ENCODE results near the gene IL26.
"Not testable (repeated sequence)": the region's sequence is repeated elsewhere in the genome, so short reads cannot be mapped to it uniquely, and the experiment has no call there.

IL26 gene

GRCh38 chr12:68190301-68190700 lies 35.3 kb downstream of the IL26 start:
- DNase-seq: no peak

- peak in 1 of 3 experiments; percentile 15 for DNase-seq
These were observed 35.8 kb downstream of the IL26 start for GRCh38 chr12:68189821-68190242.

GRCh38 chr12:68185598-68185997 lies 40.0 kb downstream of the IL26 start:
- DNase-seq: no peak

- peak in 2 of 3 experiments; percentile 38 to 42 for DNase-seq
These were observed 44.5 kb downstream of the IL26 start for GRCh38 chr12:68180792-68181744.

DNA sequence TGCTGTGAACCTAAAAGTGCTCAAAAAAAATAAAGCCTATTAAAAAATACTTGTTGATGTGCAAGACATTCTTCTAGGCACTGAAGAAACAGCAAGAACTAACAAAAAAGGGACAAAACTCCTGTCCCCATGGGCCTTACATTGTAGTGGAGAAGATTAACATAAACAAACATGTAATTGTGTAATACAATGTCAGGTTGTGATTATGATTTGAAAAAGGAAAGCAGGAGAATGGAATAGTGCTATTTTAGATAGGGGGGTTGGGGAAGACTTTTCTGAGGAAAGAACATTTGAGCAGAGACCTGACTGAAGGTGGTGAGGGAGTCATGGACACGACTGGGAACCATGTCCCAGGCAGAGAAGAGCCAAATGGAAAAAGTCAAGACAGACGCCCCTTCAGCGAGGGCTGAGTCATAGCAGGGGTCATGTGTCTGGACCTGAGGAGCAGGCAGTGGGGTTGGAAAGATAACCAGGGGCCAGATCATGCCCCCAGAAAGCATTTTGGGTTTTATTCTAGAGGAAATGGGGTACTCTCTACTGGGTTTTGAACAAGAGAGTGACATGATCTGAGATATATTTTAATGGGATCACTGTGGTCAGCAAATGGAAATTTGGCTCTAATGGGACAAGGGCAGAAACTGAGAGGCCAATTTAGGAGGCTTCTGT lies 46.7 kb downstream of the IL26 start:
- DNase-seq: no peak

- DNase-seq: no peak
These were observed 47.4 kb downstream of the IL26 start for GRCh38 chr12:68178184-68178583.

- peak in 1 of 3 experiments; percentile 49 for DNase-seq
These were observed 48.0 kb downstream of the IL26 start for GRCh38 chr12:68177562-68177961.

DNA sequence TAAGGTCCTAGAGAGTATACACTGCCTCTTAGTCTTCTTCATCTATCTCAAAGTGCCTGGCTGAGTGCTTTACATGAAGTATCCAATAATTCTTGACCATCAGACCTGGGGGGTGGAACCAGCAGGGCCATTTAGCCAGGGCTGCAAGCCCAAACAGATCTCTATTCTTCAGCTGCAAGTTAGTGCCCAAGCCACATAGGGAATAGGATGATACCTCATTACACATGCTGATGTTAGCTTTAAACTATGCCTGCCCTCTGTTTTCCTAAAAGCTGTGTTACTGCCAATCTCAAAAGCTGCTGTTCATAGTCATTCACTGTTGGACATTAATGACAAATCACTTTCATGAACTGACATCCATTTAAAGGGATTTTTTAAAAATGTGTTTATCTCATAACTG lies 49.4 kb downstream of the IL26 start:
- DNase-seq: peak in 1 of 3 experiments; percentile 65

GRCh38 chr12:68175557-68176061 lies 50.0 kb downstream of the IL26 start:
- peak in 1 of 3 experiments; percentile 65 for DNase-seq

- DNase-seq: not testable (repeated sequence)
These were observed 50.8 kb downstream of the IL26 start for GRCh38 chr12:68174761-68175160.

DNA sequence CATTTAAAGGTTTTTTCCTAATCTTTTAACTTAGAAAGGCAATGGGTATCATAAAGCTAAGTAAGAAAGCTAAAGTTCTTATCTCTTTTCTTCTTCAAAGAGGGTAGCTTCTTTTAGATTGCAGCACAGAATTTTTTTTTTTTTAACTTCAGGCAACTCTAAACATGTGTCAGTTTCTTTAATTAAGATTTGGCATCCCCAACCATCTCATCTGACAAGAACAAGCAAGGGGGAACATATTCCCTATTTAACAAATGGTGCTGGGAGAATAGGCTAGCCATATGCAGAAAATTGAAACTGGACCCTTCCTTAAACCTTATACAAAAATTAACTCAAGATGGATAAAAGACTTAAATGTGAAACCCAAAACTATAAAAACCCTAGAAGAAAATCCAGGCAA lies 51.8 kb downstream of the IL26 start:
- DNase-seq: no peak

- DNase-seq: no peak
These were observed 54.9 kb downstream of the IL26 start for GRCh38 chr12:68170726-68171125.

DNA sequence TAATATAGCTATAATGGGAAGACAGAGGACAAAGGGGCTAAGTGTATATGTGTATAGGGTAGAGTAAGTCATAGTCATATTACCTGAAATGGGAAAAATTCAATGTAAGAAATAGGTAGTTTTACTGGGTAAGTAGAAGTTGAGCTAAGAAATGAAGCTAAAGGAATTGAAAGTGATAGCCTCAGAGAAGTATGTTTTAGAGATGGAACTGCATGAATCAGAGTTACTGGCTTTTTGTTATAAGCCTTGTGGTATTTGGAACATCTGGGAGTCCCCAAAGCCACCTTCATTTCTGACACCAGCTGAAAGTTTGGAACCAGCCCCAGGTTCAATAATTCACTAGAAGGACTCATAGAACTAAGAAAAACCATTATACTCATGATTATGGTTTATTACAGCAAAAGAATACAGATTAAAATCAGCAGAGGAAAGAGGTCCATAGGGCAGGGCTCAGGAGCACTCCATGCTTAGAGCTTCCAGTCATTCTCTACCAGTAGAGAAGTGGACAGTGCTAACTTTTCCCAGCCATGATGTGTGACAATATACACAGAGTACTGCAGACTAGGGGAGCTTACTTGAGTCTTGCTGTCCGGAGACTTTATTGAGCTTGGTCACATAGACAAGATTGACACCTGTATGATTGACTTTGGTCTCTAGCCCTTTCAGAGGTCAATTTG lies 56.3 kb downstream of the IL26 start:
- DNase-seq: no peak

- no peak for DNase-seq
These were observed 59.2 kb downstream of the IL26 start for GRCh38 chr12:68166317-68166831.

DNA sequence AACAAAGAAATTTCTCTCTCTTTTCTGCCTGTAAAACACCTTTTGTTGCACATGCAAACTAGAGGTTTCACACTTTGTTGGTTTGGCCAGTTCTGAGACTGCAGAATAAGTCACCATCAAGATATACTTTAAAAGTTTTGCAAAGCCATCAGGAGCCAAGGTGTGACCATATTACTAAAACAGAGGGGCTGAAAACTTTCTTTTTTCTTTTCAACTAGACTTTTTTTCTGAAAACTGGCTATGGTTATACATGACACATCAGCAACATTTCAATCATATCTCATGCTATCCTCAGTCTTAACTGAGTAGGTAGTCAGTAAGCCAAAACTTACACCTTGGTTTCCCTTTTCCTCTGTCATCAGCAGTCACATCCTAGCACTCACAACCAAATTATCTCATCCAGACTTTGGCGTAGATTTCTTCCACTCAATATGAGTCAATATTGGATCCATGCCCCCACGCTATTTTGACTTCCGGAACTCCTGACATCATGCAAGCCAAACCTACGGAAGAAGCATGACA lies 62.0 kb downstream of the IL26 start:
- no peak for DNase-seq

GRCh38 chr12:68162374-68162773 lies 63.2 kb downstream of the IL26 start:
- no peak for DNase-seq

DNA sequence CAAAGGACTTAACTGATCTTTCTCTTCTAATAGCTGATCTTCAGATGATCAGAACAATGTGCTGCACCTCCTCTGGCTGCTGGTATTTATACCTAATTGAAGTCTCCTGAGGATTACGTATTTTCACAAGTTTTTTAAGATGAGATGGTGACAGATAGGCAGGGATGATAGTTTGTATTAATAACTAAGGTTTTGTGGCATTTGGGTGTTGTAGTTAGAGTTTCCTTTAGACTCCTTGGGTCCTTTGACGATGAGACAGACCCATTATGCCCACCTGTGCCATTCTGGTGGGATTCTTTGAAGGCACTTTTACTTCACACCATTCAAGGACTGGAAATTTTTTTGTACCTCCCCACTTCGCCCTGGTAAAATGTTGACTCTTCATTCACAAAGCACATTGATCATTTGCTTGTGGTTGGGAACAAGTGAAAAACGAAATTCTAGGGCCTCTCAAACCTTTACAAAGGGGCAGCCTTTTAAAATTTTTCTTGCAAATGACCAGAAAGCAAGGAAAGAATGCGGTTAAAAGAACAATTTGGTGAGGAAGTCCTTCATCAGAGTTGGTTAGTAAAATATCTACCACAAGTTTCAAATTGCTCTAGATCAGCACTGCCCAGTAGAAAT lies 65.8 kb downstream of the IL26 start, which contains the start of gene IFNG:
Gene IFNG (minus strand): TSS at position 60 of the 624 bp plus-strand sequence. CDS start 125 bp downstream, outside the sequence.
- DNase-seq: no peak

DNA sequence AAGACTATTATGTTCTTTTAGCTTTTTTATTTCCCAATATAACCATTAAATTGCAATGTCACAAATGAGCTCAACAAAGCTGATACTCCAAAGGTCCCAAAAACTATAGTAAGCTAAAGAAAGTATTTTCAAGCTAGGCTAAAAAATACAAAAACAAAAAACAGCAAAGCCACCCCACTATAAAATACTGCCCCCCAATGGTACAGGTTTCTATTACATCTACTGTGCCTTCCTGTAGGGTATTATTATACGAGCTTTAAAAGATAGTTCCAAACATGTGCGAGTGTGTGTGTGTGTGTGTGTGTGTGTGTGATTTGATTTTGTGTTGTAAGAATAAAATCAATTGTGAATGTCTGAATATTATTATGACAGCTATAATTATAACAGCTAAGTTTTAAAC lies 67.2 kb downstream of the IL26 start:
- DNase-seq: peak in 2 of 3 experiments; percentile 15 to 24

GRCh38 chr12:68157380-68157779 lies 68.2 kb downstream of the IL26 start:
- no peak for DNase-seq

- no peak for DNase-seq
These were observed 69.0 kb downstream of the IL26 start for GRCh38 chr12:68156636-68157035.

- peak in 1 of 3 experiments; percentile 68 for DNase-seq
These were observed 70.8 kb downstream of the IL26 start for GRCh38 chr12:68154779-68155178.
